ENCODE measurements around the gene C4orf54.

C4orf54 gene

DNA sequence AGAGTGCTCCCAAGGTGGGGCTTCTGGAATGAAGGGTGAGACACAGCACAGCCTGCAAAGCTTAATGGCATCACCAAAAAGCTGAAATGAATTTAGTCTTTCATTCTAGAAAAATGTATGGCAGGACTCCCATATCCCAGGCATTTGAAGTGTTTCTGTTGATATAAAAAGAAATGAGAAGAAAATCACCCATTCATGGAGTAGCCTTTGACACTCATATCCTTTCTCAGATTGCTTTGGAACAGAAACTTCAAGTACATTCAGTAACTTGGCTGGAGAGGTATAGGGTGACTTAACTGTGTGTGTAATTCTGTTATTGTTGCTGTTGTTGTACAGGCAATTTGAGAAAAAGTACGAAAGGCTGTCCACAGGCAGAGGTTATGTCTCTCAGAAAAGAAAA lies 35.3 kb downstream of the C4orf54 start:
- CTCF ChIA-PET: no interaction called here
- H3K4me3 Mint-ChIP-seq: no peak overlapping the region
- peaks cover 4% of the 10 kb centered on the region for H3K4me1 Mint-ChIP-seq
- no peaks in the 10 kb centered on the region for H3K9me3 Mint-ChIP-seq
- DNase-seq: no peak
- no peak overlapping the region for H3K27ac Mint-ChIP-seq
- H3K27me3 Mint-ChIP-seq: no peaks in the 10 kb centered on the region
- no peaks in the 10 kb centered on the region for H3K36me3 Mint-ChIP-seq

DNA sequence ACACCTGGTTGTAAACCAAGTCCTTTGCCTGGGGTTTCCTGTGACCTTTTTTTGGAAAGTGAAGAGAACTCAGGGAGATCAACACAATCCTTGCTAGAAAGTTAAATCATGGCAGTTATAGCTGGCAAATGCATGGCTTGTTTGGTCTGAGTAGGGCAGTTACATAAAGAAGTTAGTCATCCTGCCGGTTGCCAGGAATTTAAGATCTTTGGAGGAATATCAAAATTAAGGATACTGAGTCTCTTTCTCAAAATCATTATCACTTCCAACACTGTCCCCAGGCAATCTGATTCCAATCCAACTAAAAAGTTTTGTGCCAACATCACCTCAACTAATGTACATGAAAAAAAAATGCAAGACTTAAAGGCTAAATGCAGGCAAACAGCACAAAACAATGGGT lies 40.3 kb downstream of the C4orf54 start:
- no peaks in the 10 kb centered on the region for H3K4me1 Mint-ChIP-seq
- H3K27ac Mint-ChIP-seq: no peak overlapping the region
- H3K4me3 Mint-ChIP-seq: no peak overlapping the region
- DNase-seq: no peak
- peaks cover 4% of the 10 kb centered on the region for H3K27me3 Mint-ChIP-seq
- no peaks in the 10 kb centered on the region for H3K36me3 Mint-ChIP-seq
- CTCF ChIA-PET: no interaction called here
- no peaks in the 10 kb centered on the region for H3K9me3 Mint-ChIP-seq

- Mint-ChIP-seq H3K27me3 (peaks cover 4% of the 10 kb centered on the region), H3K4me3 (no peak overlapping the region), H3K4me1 (no peaks in the 10 kb centered on the region), H3K27ac (no peak overlapping the region), H3K36me3 (no peaks in the 10 kb centered on the region), H3K9me3 (no peaks in the 10 kb centered on the region)
- no peak for DNase-seq
- CTCF ChIA-PET: no interaction called here
Measured at GRCh38 chr4:99615170-99615820, 42.3 kb downstream of the C4orf54 start.

DNA sequence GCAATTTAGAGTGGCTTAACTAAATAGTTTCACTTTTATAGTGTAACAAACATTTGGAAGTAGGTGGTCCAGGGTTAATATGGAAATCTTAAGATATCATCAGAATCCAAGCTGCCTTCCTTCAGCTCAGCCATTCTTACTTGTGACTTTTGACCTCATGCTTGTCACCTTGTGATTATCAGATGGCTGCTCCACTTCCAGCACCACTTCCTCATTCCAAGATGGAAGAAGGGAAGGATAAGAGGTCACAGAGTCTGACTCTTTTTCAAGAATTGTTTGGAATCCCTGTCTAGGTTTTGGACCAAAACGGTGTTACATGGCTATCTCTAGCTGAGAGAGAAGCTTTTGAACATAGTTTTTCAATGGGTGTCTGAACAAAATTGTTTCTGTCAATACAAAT lies 43.1 kb downstream of the C4orf54 start:
- no peaks in the 10 kb centered on the region for H3K9me3 Mint-ChIP-seq
- H3K27ac Mint-ChIP-seq: no peak overlapping the region
- peaks cover 9% of the 10 kb centered on the region for H3K27me3 Mint-ChIP-seq
- no peaks in the 10 kb centered on the region for H3K4me1 Mint-ChIP-seq
- H3K36me3 Mint-ChIP-seq: no peaks in the 10 kb centered on the region
- no peak for DNase-seq
- CTCF ChIA-PET: no interaction called here
- no peak overlapping the region for H3K4me3 Mint-ChIP-seq

- no peak overlapping the region for H3K27ac Mint-ChIP-seq
Measured at GRCh38 chr4:99612704-99613103, 44.9 kb downstream of the C4orf54 start.

GRCh38 chr4:99612281-99612680 lies 45.3 kb downstream of the C4orf54 start:
- Mint-ChIP-seq H3K9me3 (no peaks in the 10 kb centered on the region), H3K27me3 (peaks cover 11% of the 10 kb centered on the region), H3K4me3 (no peak overlapping the region), H3K27ac (no peak overlapping the region), H3K36me3 (no peaks in the 10 kb centered on the region), H3K4me1 (no peaks in the 10 kb centered on the region)
- CTCF ChIA-PET: no interaction called here
- no peak for DNase-seq

More at GRCh38 chr4:99612704-99613103, 44.9 kb downstream of the C4orf54 start:
- Mint-ChIP-seq H3K4me3 (no peak overlapping the region), H3K36me3 (no peaks in the 10 kb centered on the region), H3K9me3 (no peaks in the 10 kb centered on the region), H3K4me1 (no peaks in the 10 kb centered on the region), H3K27me3 (peaks cover 11% of the 10 kb centered on the region)
- DNase-seq: no peak
- CTCF ChIA-PET: no interaction called here

DNA sequence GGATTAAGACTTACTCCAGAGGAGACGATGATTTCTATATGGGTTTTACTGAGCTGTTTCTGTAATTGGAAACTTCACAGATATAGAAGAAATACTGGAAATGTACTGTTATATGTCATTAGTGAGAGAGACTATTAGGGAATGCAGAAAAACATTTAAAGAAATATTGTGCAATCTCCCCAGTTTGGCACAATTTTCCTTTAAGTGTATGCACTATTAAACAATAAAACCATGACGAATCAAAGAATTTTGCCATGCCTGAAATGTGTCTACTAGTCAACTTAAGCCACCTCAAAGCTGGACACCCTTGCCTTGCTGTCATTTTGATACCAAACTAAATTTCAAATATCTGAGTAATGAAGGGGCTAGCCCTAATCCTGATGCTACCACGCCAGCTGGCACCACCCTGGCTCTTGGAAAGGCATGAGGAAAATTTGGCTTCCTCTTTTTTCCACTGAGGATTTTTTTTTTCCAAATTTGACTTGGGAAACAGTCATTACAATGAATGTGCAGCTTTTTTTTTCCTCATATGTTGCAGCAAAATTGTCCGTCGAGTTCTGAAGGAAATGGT lies 46.9 kb downstream of the C4orf54 start:
- no peak for DNase-seq
- peaks cover 8% of the 10 kb centered on the region for H3K27me3 Mint-ChIP-seq

GRCh38 chr4:99608417-99608816 lies 49.2 kb downstream of the C4orf54 start:
- no peak for DNase-seq
- Mint-ChIP-seq H3K27me3 (peaks cover 8% of the 10 kb centered on the region), H3K9me3 (no peaks in the 10 kb centered on the region), H3K36me3 (no peaks in the 10 kb centered on the region), H3K4me3 (no peak overlapping the region), H3K27ac (no peak overlapping the region), H3K4me1 (no peaks in the 10 kb centered on the region)
- CTCF ChIA-PET: no interaction called here

More for the DNA sequence above, 46.9 kb downstream of the C4orf54 start:
- H3K4me1 Mint-ChIP-seq: no peaks in the 10 kb centered on the region
- H3K4me3 Mint-ChIP-seq: no peak overlapping the region
- no peaks in the 10 kb centered on the region for H3K36me3 Mint-ChIP-seq
- no peaks in the 10 kb centered on the region for H3K9me3 Mint-ChIP-seq
- H3K27ac Mint-ChIP-seq: no peak overlapping the region
- CTCF ChIA-PET: no interaction called here
